Panc1 (cell line): Measurements from ENCODE around the gene UFSP1. TPM values are rescaled to one million over a fixed set of nuclear protein-coding genes. Genes with fewer than 3 reads are reported as not detected.
"Not testable (repeated sequence)": the region's sequence is repeated elsewhere in the genome, so short reads cannot be mapped to it uniquely, and the experiment has no call there.

Experiments used
- ATAC-seq: fragments of 200-7000 bp; cut with Tn5 transposase; 2 replicates; pipeline ENCODE4 v1.9.1; 2020; ENCODE audit warnings: mild to moderate bottlenecking, moderate library complexity
- Bru-seq: library from RNA; stranded (reverse); fragments of 400-500 nt; gene quantifications from one replicate; lab custom pipeline; 2021; lab: Mats Ljungman, UMichigan
- BruChase-seq, 2 experiments: library from RNA; stranded (reverse); fragments of 400-500 nt; gene quantifications; one replicate each; lab custom pipeline; 2021; lab: Mats Ljungman, UMichigan
- BruUV-seq: library from RNA; stranded (reverse); fragments of 400-500 nt; replicated peaks from 2 replicates; lab custom pipeline; 2021; lab: Mats Ljungman, UMichigan
- CTCF ChIA-PET: fragments of 300-600 bp; sonication (Branson Sonifier 250); formaldehyde crosslinking; loops from one replicate; lab custom pipeline; 2022; ENCODE audit warnings: antibody characterized with exemption; lab: Charles Lee
- POLR2A ChIA-PET: fragments of 300-600 bp; sonication (Branson Sonifier 250); formaldehyde crosslinking; loops from one replicate; lab custom pipeline; 2022; ENCODE audit warnings: antibody characterized with exemption; lab: Charles Lee
- DNase-seq: peaks from one replicate; pipeline ENCODE4 v3.0.0-alpha.2; 2010; ENCODE audit warnings: low read depth, low spot score
- H3K27ac ChIP-seq: 2 replicates; pipeline ENCODE4 v1.5.1; 2011; ENCODE audit warnings: mild to moderate bottlenecking, low read length, inconsistent platforms
- H3K27me3 ChIP-seq: fragments of 200-500 bp; sonication (Bioruptor generic); 2 replicates; pipeline ENCODE4 v1.6.0; 2014; ENCODE audit warnings: low read length, inconsistent platforms; ENCODE audit not compliant: control insufficient read depth, insufficient read depth
- H3K36me3 ChIP-seq: fragments of 200-500 bp; sonication (Bioruptor generic); 2 replicates; pipeline ENCODE4 v1.5.1; 2014; ENCODE audit warnings: inconsistent platforms, mild to moderate bottlenecking, low read length, moderate library complexity; ENCODE audit not compliant: control insufficient read depth, insufficient read depth
- H3K4me1 ChIP-seq: 2 replicates; pipeline ENCODE4 v1.5.1; 2011; ENCODE audit warnings: inconsistent platforms, mild to moderate bottlenecking, low read length, moderate library complexity; ENCODE audit not compliant: control insufficient read depth, insufficient read depth
- H3K4me3 ChIP-seq, 2 experiments: 2 replicates each; pipeline ENCODE4 v1.5.1; 2011 to 2012; ENCODE audit warnings: low read depth in 2 of 2, low read length in 2 of 2, mild to moderate bottlenecking in 2 of 2, inconsistent platforms in 1 of 2, moderate library complexity in 1 of 2
- H3K9me3 ChIP-seq: fragments of 200-500 bp; sonication (Bioruptor generic); 2 replicates; pipeline ENCODE4 v1.5.1; 2014; ENCODE audit warnings: low read depth, mild to moderate bottlenecking, inconsistent platforms, low read length, moderate library complexity; ENCODE audit not compliant: control insufficient read depth, insufficient read depth
- CTCF ChIP-seq: fragments of 450-650 bp; IDR thresholded peaks from 2 replicates; pipeline ENCODE4 v1.5.1; 2017; ENCODE audit warnings: mild to moderate bottlenecking
- POLR2AphosphoS5 ChIP-seq: IDR thresholded peaks from 2 replicates; pipeline ENCODE4 v1.6.1; 2012; ENCODE audit warnings: mild to moderate bottlenecking, low read depth, low read length, moderate library complexity
- REST ChIP-seq, 2 experiments: IDR thresholded peaks; 2 replicates each; pipeline ENCODE4 v1.6.1; 2011 to 2012; ENCODE audit warnings: low read depth in 2 of 2, control low read depth in 1 of 2, low read length in 1 of 2, mild to moderate bottlenecking in 1 of 2, moderate library complexity in 1 of 2; ENCODE audit not compliant: insufficient read depth in 1 of 2
- SIN3A ChIP-seq: IDR thresholded peaks from 2 replicates; pipeline ENCODE4 v1.6.1; 2012; ENCODE audit warnings: low read depth, mild to moderate bottlenecking, low read length, moderate library complexity, borderline replicate concordance; ENCODE audit not compliant: insufficient read depth
- TCF7L2 ChIP-seq: IDR thresholded peaks from 2 replicates; pipeline ENCODE4 v1.6.1; 2011; ENCODE audit warnings: mild to moderate bottlenecking, low read depth, low read length, inconsistent platforms
- in situ Hi-C: cut with HindIII; loops from 2 replicates; pipeline ENCODE4 v1.10.0; 2016; ENCODE audit warnings: low sequenced_read_pairs, low pct_unique_long_range_greater_than_20kb
- intact Hi-C: fragments of 100-400 bp; cut with micrococcal nuclease; formaldehyde crosslinking; loops from one replicate; pipeline ENCODE4 v1.10.0; 2022; ENCODE audit not compliant: unreplicated experiment
- long read RNA-seq: library from polyadenylated mRNA; unstranded; transcript quantifications from one replicate; pipeline ENCODE4 v2.0.0, GENCODE V29; 2021; ENCODE audit not compliant: unreplicated experiment
- polyA plus RNA-seq: library from polyadenylated mRNA; unstranded; fragments of >200 nt; gene quantifications from one replicate; pipeline ENCODE4 v1.2.1, GENCODE V29; 2012; ENCODE audit warnings: missing spikeins; ENCODE audit not compliant: insufficient read length
- total RNA-seq: library from RNA; stranded (reverse); gene quantifications from one replicate; pipeline ENCODE4 v1.2.1, GENCODE V29; 2021; ENCODE audit not compliant: unreplicated experiment

UFSP1 gene
- total RNA-seq (3.3 TPM), Bru-seq, nascent RNA (percentile 56 among the genes with signal in this experiment), BruChase-seq, experiment 1, labeled RNA remaining after a 2-hour chase (percentile 46 among the genes with signal in this experiment), BruChase-seq, experiment 2, labeled RNA remaining after a 6-hour chase (percentile 45 among the genes with signal in this experiment)
- 6.2 TPM for polyA plus RNA-seq
- long read RNA-seq, partial matches to known transcripts: 0 of 4 reads
- long read RNA-seq, other reads (novel, unspliced or antisense): 0 of 4 reads

- ChIA-PET CTCF (interaction anchor here (0.5 to 2.0 kb wide), 7 partner anchors 11 to 214 kb away, joined by 3 to 10 read pairs (median 5); partner anchors contain the start of gene EPHB4), POLR2A (interaction anchor here (0.5 to 1.0 kb wide), 7 partner anchors 14 to 1447 kb away, joined by 3 to 11 read pairs (median 7); partner anchors contain the start of gene SRRT)
- peak within 1 kb of the TSS; percentile 89 for H3K27ac ChIP-seq
- no TSS peak for BruUV-seq
- H3K9me3 ChIP-seq: no peaks in the 10 kb centered on the region
- intact Hi-C loops: no loop called here
- ATAC-seq: peak; percentile 72
- peaks cover 36% of the 10 kb centered on the region for H3K4me1 ChIP-seq
- no peaks in the 10 kb centered on the region for H3K27me3 ChIP-seq
- no peak for DNase-seq
- H3K36me3 ChIP-seq: peaks cover 11% of the 10 kb centered on the region
- in situ Hi-C loops: no loop called here
- H3K4me3 ChIP-seq: peak within 1 kb of the TSS; percentile 62 to 72
- TF ChIP-seq POLR2AphosphoS5 (peak; percentile 73; the same call in 1 of the 2 replicates), SIN3A (no peak; the same call in 1 of the 2 replicates), CTCF (no peak), TCF7L2 (no peak), REST (IDR thresholded peaks at IDR 0.05; ENCODE audit: insufficient read depth in 1 of 2, low read depth in 2 of 2, low read length in 1 of 2) (no peak)
Observed at GRCh38 chr7:100888988-100889750, at the start of gene UFSP1. Gene UFSP1 (minus strand): TSS chr7:100889715. CDS start chr7:100889271, 444 bp downstream.

GRCh38 chr7:100936167-100936566 lies 46.7 kb upstream of the UFSP1 start:
- H3K4me3 ChIP-seq, CTCF ChIA-PET, BruUV-seq, DNase-seq, POLR2A ChIA-PET, ATAC-seq, H3K9me3 ChIP-seq, H3K27ac ChIP-seq, in situ Hi-C loops, H3K4me1 ChIP-seq, H3K27me3 ChIP-seq, intact Hi-C loops, H3K36me3 ChIP-seq: not testable (repeated sequence)

GRCh38 chr7:100935381-100935780 lies 45.9 kb upstream of the UFSP1 start:
- H3K27me3 ChIP-seq, H3K4me1 ChIP-seq, H3K27ac ChIP-seq, POLR2A ChIA-PET, H3K9me3 ChIP-seq, ATAC-seq, H3K4me3 ChIP-seq, intact Hi-C loops, in situ Hi-C loops, H3K36me3 ChIP-seq, BruUV-seq, CTCF ChIA-PET, DNase-seq: not testable (repeated sequence)
